ENCODE measurements around the gene PARD6A.

DNA sequence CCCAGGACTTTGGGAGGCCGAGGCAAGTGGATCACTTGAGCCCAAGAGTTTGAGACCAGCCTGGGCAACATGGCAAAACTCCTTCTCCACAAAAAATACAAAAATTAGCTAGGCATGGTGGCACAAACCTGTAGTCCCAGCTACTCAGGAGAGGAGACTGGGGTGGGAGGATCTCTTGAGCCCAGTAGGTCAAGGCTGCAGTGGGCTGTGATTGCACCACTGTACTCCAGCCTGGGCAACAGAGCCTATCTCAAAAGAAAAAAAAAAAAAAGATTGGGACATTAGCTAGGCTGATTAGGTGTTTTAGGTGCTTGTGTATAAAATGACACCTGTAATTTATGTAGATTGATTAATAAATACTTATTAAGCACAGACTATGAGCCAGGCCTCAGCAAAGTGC is 48.3 kb downstream of the PARD6A start:
- TF ChIP-seq POLR2AphosphoS5 (IDR thresholded peaks at IDR 0.05; ENCODE audit: low read depth, low read length) (no peak), REST (IDR thresholded peaks at IDR 0.05; ENCODE audit: insufficient read depth in 1 of 2, low read depth in 2 of 2, low read length in 1 of 2) (no peak)
- TF ChIP-seq, protein P1, sequence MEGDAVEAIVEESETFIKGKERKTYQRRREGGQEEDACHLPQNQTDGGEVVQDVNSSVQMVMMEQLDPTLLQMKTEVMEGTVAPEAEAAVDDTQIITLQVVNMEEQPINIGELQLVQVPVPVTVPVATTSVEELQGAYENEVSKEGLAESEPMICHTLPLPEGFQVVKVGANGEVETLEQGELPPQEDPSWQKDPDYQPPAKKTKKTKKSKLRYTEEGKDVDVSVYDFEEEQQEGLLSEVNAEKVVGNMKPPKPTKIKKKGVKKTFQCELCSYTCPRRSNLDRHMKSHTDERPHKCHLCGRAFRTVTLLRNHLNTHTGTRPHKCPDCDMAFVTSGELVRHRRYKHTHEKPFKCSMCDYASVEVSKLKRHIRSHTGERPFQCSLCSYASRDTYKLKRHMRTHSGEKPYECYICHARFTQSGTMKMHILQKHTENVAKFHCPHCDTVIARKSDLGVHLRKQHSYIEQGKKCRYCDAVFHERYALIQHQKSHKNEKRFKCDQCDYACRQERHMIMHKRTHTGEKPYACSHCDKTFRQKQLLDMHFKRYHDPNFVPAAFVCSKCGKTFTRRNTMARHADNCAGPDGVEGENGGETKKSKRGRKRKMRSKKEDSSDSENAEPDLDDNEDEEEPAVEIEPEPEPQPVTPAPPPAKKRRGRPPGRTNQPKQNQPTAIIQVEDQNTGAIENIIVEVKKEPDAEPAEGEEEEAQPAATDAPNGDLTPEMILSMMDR (IDR thresholded peaks at IDR 0.05), result no peak
